WTC11 (cell line): Measurements from ENCODE around the gene IRS2. TPM values are rescaled to one million over a fixed set of nuclear protein-coding genes. Genes with fewer than 3 reads are reported as not detected.

ENCODE experiments used
- ATAC-seq: fragments of 200-7000 bp; cut with Tn5 transposase; 2 replicates; pipeline ENCODE4 v1.10.0; 2021; ENCODE audit warnings: mild to moderate bottlenecking, moderate library complexity
- CTCF ChIA-PET: fragments of 300-600 bp; sonication (Branson Sonifier 250); formaldehyde crosslinking; loops from one replicate; lab custom pipeline; 2021; ENCODE audit warnings: antibody characterized with exemption; lab: Charles Lee
- POLR2A ChIA-PET: fragments of 350-600 bp; sonication (Branson Sonifier 250); formaldehyde crosslinking; loops from one replicate; lab custom pipeline; 2021; ENCODE audit warnings: antibody characterized with exemption; lab: Charles Lee
- DNase-seq: peaks from one replicate; pipeline ENCODE4 v3.0.0; 2021; ENCODE audit warnings: low spot score
- H3K27ac Mint-ChIP-seq: 2 replicates; pipeline ENCODE4 v1.8.0; 2021; ENCODE audit warnings: mixed read lengths
- H3K27me3 Mint-ChIP-seq: 2 replicates; pipeline ENCODE4 v1.8.0; 2021; ENCODE audit warnings: low read depth, mild to moderate bottlenecking, moderate library complexity, mixed read lengths
- H3K36me3 Mint-ChIP-seq: 2 replicates; pipeline ENCODE4 v1.8.0; 2021; ENCODE audit warnings: mixed read lengths
- H3K4me1 Mint-ChIP-seq: 2 replicates; pipeline ENCODE4 v1.8.0; 2022; ENCODE audit warnings: mixed read lengths
- H3K4me3 Mint-ChIP-seq: 2 replicates; pipeline ENCODE4 v1.8.0; 2021; ENCODE audit warnings: mild to moderate bottlenecking, moderate library complexity, mixed read lengths
- H3K9me3 Mint-ChIP-seq: 2 replicates; pipeline ENCODE4 v1.8.0; 2021; ENCODE audit warnings: mixed read lengths
- CDX4 ChIP-seq: fragments of 250-450 bp; sonication (Bioruptor Pico); IDR thresholded peaks from 2 replicates; pipeline ENCODE4 v1.9.0; 2021; ENCODE audit warnings: moderate library complexity, mild to moderate bottlenecking, inconsistent platforms, borderline replicate concordance
- CREB1 ChIP-seq: sonication (generic); formaldehyde crosslinking; IDR thresholded peaks from 2 replicates; pipeline ENCODE4 v1.8.0; 2023; ENCODE audit warnings: mild to moderate bottlenecking, missing genetic modification reagents
- E2F5 ChIP-seq: sonication (generic); formaldehyde crosslinking; IDR thresholded peaks from 2 replicates; pipeline ENCODE4 v1.8.1; 2022; ENCODE audit warnings: mild to moderate bottlenecking, moderate library complexity, missing genetic modification reagents
- ETV6 ChIP-seq: sonication (generic); formaldehyde crosslinking; IDR thresholded peaks from 2 replicates; pipeline ENCODE4 v1.8.1; 2022; ENCODE audit warnings: mild to moderate bottlenecking, missing genetic modification reagents
- GABPB1 ChIP-seq: sonication (generic); formaldehyde crosslinking; IDR thresholded peaks from 2 replicates; pipeline ENCODE4 v1.8.1; 2023; ENCODE audit warnings: mild to moderate bottlenecking, missing genetic modification reagents
- GTF2I ChIP-seq: fragments of 250-450 bp; sonication (Bioruptor Pico); conservative IDR thresholded peaks from 2 replicates; pipeline ENCODE4 v1.4.0; 2021; ENCODE audit warnings: mild to moderate bottlenecking
- NFATC4 ChIP-seq: fragments of 250-450 bp; sonication (Bioruptor Pico); IDR thresholded peaks from 2 replicates; pipeline ENCODE4 v1.9.0; 2021; ENCODE audit warnings: mild to moderate bottlenecking
- NR2C2 ChIP-seq: sonication (generic); formaldehyde crosslinking; IDR thresholded peaks from 2 replicates; pipeline ENCODE4 v1.8.0; 2022; ENCODE audit warnings: mild to moderate bottlenecking, missing genetic modification reagents
- PRRX2 ChIP-seq: fragments of 250-450 bp; sonication (Bioruptor Pico); IDR thresholded peaks from 2 replicates; pipeline ENCODE4 v1.8.0; 2021; ENCODE audit warnings: mild to moderate bottlenecking
- SOX15 ChIP-seq: fragments of 250-450 bp; sonication (Bioruptor Pico); IDR thresholded peaks from 2 replicates; pipeline ENCODE4 v1.9.0; 2021; ENCODE audit warnings: mild to moderate bottlenecking
- SP1 ChIP-seq: sonication (generic); formaldehyde crosslinking; conservative IDR thresholded peaks from 2 replicates; pipeline ENCODE4 v1.8.1; 2022; ENCODE audit warnings: missing genetic modification reagents
- TCF7 ChIP-seq: sonication (generic); formaldehyde crosslinking; IDR thresholded peaks from 2 replicates; pipeline ENCODE4 v1.8.0; 2022; ENCODE audit warnings: mild to moderate bottlenecking, low read depth, missing genetic modification reagents, moderate library complexity
- ZMAT4 ChIP-seq: fragments of 250-450 bp; sonication (Bioruptor Pico); IDR thresholded peaks from 2 replicates; pipeline ENCODE4 v1.9.0; 2021; ENCODE audit warnings: mild to moderate bottlenecking
- ZNF671 ChIP-seq: fragments of 250-450 bp; sonication (Bioruptor Pico); IDR thresholded peaks from 2 replicates; pipeline ENCODE4 v1.8.0; 2021; ENCODE audit warnings: mild to moderate bottlenecking
- total RNA-seq: library from RNA; stranded (reverse); gene quantifications from 3 replicates; pipeline ENCODE4 v1.2.3, GENCODE V29; 2021
- TF ChIP-seq, protein P1 (sequence below): sonication (generic); formaldehyde crosslinking; conservative IDR thresholded peaks from 2 replicates; pipeline ENCODE4 v1.8.1; 2023; ENCODE audit warnings: mild to moderate bottlenecking, low read depth, missing genetic modification reagents, moderate library complexity
- TF ChIP-seq, protein P2 (sequence below): sonication (generic); formaldehyde crosslinking; IDR thresholded peaks from 2 replicates; pipeline ENCODE4 v1.8.1; 2023; ENCODE audit warnings: mild to moderate bottlenecking, missing genetic modification reagents
- TF ChIP-seq, protein P3 (sequence below): sonication (generic); formaldehyde crosslinking; IDR thresholded peaks from 2 replicates; pipeline ENCODE4 v1.8.0; 2023; ENCODE audit warnings: missing genetic modification reagents, mild to moderate bottlenecking, borderline replicate concordance
- TF ChIP-seq, protein P4 (sequence below): sonication (generic); formaldehyde crosslinking; IDR thresholded peaks from 2 replicates; pipeline ENCODE4 v1.8.1; 2022; ENCODE audit warnings: low read depth, mild to moderate bottlenecking, moderate library complexity, missing genetic modification reagents, borderline replicate concordance
- TF ChIP-seq, protein P5 (sequence below): sonication (generic); formaldehyde crosslinking; IDR thresholded peaks from 2 replicates; pipeline ENCODE4 v1.8.0; 2022; ENCODE audit warnings: mild to moderate bottlenecking, missing genetic modification reagents

Gene IRS2
- total RNA-seq, 1 experiment from 2014 or later, result 20.5 TPM

DNA sequence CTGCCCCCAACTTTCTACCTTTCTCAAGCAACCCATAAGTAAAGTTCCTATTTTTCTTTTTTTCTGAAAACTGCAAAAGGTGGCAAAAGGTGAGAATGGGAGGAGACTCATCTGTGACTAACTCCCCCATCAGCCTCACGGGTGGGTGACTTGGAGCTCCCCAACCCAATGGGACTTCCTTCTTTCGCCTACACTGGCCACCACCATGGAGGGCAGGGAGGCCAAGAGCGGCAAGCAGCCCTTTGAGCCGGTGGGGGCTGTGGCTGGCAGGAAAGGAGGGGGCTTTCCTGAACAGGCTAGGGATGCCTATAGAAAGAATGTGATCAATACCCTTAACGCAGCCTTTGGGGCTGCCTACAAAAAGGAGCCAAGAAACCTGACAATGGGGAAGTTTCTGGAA lies 16.5 kb downstream of the IRS2 start (continued):
- TF ChIP-seq SOX15 (CRISPR knock-in tag) (no peak), NFATC4 (CRISPR knock-in tag) (no peak), ZMAT4 (CRISPR knock-in tag) (no peak), E2F5 (CRISPR knock-in tag) (no peak), NR2C2 (CRISPR knock-in tag) (no peak), ZNF671 (CRISPR knock-in tag) (no peak)
- TF ChIP-seq, protein P1, sequence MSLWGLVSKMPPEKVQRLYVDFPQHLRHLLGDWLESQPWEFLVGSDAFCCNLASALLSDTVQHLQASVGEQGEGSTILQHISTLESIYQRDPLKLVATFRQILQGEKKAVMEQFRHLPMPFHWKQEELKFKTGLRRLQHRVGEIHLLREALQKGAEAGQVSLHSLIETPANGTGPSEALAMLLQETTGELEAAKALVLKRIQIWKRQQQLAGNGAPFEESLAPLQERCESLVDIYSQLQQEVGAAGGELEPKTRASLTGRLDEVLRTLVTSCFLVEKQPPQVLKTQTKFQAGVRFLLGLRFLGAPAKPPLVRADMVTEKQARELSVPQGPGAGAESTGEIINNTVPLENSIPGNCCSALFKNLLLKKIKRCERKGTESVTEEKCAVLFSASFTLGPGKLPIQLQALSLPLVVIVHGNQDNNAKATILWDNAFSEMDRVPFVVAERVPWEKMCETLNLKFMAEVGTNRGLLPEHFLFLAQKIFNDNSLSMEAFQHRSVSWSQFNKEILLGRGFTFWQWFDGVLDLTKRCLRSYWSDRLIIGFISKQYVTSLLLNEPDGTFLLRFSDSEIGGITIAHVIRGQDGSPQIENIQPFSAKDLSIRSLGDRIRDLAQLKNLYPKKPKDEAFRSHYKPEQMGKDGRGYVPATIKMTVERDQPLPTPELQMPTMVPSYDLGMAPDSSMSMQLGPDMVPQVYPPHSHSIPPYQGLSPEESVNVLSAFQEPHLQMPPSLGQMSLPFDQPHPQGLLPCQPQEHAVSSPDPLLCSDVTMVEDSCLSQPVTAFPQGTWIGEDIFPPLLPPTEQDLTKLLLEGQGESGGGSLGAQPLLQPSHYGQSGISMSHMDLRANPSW (CRISPR knock-in tag), result no peak
- TF ChIP-seq, all 79 proteins: peak for 0

- peak overlapping the region; percentile 45; the same call in 1 of the 2 replicates for H3K27ac Mint-ChIP-seq
- ChIA-PET POLR2A (no interaction called here), CTCF (interaction anchor here (1.3 kb wide), 1 partner anchor 40 kb away, joined by 3 read pairs; no protein-coding TSS in a partner anchor)
- no peak for DNase-seq
- no peak overlapping the region for H3K4me3 Mint-ChIP-seq
- peaks cover 23% of the 10 kb centered on the region for H3K36me3 Mint-ChIP-seq
- peak; percentile 29; the same call in 1 of the 2 replicates for ATAC-seq
- no peaks in the 10 kb centered on the region for H3K27me3 Mint-ChIP-seq
- H3K4me1 Mint-ChIP-seq, result peaks cover 49% of the 10 kb centered on the region
- no peaks in the 10 kb centered on the region for H3K9me3 Mint-ChIP-seq
- TF ChIP-seq GTF2I (CRISPR knock-in tag) (no peak), ETV6 (no peak), SP1 (CRISPR knock-in tag) (no peak), CREB1 (CRISPR knock-in tag) (no peak), CDX4 (CRISPR knock-in tag) (no peak), GABPB1 (CRISPR knock-in tag) (no peak), TCF7 (CRISPR knock-in tag) (no peak), PRRX2 (CRISPR knock-in tag) (no peak)
- TF ChIP-seq, protein P2, sequence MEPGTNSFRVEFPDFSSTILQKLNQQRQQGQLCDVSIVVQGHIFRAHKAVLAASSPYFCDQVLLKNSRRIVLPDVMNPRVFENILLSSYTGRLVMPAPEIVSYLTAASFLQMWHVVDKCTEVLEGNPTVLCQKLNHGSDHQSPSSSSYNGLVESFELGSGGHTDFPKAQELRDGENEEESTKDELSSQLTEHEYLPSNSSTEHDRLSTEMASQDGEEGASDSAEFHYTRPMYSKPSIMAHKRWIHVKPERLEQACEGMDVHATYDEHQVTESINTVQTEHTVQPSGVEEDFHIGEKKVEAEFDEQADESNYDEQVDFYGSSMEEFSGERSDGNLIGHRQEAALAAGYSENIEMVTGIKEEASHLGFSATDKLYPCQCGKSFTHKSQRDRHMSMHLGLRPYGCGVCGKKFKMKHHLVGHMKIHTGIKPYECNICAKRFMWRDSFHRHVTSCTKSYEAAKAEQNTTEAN (CRISPR knock-in tag), result no peak
- TF ChIP-seq, protein P3, sequence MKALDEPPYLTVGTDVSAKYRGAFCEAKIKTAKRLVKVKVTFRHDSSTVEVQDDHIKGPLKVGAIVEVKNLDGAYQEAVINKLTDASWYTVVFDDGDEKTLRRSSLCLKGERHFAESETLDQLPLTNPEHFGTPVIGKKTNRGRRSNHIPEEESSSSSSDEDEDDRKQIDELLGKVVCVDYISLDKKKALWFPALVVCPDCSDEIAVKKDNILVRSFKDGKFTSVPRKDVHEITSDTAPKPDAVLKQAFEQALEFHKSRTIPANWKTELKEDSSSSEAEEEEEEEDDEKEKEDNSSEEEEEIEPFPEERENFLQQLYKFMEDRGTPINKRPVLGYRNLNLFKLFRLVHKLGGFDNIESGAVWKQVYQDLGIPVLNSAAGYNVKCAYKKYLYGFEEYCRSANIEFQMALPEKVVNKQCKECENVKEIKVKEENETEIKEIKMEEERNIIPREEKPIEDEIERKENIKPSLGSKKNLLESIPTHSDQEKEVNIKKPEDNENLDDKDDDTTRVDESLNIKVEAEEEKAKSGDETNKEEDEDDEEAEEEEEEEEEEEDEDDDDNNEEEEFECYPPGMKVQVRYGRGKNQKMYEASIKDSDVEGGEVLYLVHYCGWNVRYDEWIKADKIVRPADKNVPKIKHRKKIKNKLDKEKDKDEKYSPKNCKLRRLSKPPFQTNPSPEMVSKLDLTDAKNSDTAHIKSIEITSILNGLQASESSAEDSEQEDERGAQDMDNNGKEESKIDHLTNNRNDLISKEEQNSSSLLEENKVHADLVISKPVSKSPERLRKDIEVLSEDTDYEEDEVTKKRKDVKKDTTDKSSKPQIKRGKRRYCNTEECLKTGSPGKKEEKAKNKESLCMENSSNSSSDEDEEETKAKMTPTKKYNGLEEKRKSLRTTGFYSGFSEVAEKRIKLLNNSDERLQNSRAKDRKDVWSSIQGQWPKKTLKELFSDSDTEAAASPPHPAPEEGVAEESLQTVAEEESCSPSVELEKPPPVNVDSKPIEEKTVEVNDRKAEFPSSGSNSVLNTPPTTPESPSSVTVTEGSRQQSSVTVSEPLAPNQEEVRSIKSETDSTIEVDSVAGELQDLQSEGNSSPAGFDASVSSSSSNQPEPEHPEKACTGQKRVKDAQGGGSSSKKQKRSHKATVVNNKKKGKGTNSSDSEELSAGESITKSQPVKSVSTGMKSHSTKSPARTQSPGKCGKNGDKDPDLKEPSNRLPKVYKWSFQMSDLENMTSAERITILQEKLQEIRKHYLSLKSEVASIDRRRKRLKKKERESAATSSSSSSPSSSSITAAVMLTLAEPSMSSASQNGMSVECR, result no peak
- TF ChIP-seq, protein P1 (CRISPR knock-in tag), result no peak
- TF ChIP-seq, protein P4, sequence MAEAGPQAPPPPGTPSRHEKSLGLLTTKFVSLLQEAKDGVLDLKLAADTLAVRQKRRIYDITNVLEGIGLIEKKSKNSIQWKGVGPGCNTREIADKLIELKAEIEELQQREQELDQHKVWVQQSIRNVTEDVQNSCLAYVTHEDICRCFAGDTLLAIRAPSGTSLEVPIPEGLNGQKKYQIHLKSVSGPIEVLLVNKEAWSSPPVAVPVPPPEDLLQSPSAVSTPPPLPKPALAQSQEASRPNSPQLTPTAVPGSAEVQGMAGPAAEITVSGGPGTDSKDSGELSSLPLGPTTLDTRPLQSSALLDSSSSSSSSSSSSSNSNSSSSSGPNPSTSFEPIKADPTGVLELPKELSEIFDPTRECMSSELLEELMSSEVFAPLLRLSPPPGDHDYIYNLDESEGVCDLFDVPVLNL (CRISPR knock-in tag), result no peak
- TF ChIP-seq, protein P5, sequence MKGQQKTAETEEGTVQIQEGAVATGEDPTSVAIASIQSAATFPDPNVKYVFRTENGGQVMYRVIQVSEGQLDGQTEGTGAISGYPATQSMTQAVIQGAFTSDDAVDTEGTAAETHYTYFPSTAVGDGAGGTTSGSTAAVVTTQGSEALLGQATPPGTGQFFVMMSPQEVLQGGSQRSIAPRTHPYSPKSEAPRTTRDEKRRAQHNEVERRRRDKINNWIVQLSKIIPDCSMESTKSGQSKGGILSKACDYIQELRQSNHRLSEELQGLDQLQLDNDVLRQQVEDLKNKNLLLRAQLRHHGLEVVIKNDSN (CRISPR knock-in tag), result no peak
Measured at GRCh38 chr13:109769275-109769674, 17.1 kb downstream of the IRS2 start.
